HG02623 (cell line): Measurements from ENCODE around the gene RAPGEF3.
A peak's percentile ranks its signal among the peaks of the same experiment; 100 is the strongest.

Source experiments
- ATAC-seq: cut with Tn5 transposase; IDR thresholded peaks from one replicate; pipeline ENCODE4 v1.9.1; 2021; ENCODE audit warnings: moderate library complexity; ENCODE audit not compliant: unreplicated experiment

Gene RAPGEF3

DNA sequence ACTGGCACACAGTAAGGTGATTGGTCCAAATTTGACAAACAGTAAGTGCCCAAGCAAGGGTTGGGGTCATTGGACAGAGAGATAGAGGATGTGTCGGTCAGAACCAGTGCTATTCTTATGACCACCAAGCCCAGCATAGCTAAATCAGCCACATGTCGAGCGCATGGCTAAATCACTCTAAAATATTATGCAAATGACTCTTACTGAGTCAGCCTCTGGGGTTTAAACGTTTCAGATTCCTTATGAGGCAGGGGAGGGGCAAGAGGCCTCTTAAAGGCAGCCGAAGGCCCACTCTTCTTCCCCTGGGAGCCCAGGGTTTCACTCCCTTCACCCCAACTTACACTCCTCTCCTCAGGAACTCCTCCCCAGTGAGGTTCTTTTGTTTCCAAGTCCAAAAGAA lies 32.8 kb downstream of the RAPGEF3 start:
- peak; percentile 84 for ATAC-seq

DNA sequence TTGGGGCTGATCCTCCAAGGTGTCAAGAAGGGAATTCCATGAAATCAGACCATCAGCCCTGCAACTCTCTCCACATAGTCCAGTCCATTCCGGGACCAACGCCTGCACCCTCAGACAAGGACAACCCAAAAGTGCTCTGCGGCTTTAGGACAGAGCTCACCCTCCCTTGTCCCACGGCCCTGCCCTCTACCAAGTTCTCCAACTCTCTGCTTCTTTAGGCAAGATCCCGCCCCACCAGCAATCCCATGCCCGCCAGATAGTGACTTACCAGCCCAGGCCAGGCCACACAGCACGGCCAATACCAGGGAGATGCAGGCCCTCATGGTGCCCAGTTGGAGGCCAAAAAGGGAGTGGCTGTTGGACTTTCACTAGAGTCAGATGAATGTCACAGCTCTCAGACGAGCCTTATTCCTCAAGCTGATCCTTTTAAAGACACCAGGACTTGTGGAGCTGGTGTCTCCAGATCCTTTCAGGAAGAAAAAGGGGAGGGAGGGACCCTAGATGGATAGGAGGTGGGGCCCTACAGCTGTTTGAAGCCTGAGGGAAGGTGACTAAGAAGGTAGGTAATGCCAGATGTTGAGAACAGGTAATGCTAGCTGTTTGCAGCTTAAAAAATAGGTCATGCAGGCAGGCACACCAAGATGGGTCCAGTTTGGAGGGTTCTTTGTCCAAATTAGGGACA lies 33.4 kb downstream of the RAPGEF3 start, which contains the start of gene ENDOU:
Gene ENDOU (minus strand): TSS at position 400 of the 682 bp plus-strand sequence. CDS start 77 bp downstream, at position 323.
- ATAC-seq, result no peak

DNA sequence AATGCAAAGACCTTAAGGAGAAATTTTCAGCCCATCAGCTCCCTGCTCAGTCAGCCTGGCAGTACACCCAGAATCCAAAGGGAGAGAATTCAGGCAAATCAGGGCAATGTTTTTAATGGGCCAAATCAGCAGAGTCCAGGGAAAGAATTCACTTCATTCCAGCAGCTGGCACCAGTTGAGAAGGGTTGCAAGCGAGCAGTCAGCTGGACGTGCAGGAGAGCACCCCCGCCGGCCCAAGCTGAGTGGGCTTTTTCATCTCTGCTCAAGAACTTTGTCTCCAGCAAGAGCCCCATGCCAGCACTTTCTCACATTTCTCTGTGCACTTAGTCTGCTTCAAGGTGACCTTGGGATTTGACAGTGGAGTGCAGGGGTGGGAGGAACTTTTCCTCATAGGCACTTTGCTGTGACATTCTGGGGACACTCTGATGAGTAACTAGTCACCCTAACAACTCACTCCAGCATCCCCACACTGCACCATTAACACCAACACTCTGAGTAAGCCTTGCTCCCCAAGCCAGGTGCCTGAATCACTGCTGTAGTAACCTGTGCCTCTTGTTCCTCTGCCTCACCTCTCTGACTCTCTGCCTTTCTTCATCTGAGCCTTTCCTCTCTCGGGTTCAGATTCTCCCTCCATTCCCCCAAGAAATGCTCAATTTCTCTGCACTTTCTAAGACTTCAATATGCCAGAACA lies 35.6 kb downstream of the RAPGEF3 start:
- ATAC-seq, result no peak

DNA sequence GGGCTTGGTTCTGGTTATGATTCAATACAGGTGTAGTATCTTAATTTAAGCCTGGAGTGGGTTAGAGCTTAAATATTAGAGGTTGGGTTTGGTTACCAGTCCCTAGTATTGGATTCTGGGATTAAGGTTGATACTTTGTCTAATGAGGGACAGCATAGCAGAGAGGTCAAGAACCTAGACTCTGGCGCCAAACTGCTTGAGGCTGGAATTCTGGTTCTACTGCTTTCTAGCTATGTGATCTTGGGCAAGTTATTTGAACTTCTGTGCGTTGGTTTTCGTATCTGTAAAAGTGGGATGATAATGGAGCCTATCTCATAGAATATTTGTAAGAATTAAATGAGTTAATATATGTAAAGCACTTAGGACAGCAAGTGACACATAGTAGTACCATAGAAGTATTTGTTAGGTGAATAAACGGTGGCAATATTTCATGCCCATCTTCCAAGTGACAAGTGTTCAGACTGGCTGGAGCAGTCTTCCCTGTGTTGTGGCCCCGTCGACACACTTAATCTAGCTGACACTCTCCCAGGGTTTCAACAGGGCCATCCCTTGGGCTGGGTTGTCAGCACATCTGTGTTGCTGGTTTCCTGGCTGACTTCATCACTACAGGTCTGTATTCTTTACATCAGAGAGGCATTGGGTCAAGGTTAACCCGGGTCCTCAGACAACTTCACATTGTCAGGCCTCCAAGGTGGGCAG lies 36.4 kb downstream of the RAPGEF3 start:
- no peak for ATAC-seq

DNA sequence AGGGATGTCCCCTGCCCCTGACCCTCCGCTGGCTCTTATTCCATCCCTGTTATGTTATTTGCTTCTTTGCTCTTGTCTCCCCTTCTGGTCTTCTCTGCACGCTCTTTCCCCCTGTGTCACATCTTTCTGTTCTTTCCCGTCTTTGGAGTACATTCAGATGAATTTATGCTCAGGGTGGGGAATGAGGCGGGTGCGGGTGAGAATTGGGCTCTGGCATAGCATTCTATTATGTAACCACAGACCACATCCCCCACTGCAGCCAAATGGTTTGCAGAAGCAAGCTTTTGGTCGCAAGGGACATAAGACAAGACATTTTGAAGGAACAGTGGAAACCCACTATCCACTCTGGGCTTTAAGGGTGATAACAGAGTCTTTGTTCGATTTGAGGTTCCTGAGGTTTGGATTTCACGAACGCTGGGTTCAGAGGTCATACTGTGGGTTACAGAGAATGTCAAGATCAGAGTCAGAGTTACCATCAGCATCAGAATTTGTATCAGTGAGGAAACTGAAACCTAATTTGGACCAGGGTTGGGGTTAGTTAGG lies 37.2 kb downstream of the RAPGEF3 start:
- no peak for ATAC-seq

DNA sequence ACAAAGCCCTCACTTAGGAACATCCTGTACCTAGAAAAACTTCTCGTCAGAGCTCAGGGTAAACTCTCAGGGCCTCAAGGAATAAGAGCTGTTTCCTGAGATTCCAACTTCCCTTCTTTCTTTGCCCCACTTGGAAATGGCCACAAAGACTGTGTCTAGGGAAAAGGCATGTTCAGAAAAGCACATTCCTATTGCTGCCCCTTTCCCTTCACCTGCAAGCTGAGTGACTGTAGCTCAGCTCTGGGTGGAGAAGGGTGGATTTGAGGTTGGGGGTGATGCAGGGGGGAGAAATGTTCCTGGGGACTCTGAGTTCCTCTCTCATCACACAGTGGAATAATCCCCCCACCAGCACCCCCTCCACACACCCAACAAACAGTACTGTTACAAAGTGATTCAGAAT lies 40.1 kb downstream of the RAPGEF3 start:
- no peak for ATAC-seq

DNA sequence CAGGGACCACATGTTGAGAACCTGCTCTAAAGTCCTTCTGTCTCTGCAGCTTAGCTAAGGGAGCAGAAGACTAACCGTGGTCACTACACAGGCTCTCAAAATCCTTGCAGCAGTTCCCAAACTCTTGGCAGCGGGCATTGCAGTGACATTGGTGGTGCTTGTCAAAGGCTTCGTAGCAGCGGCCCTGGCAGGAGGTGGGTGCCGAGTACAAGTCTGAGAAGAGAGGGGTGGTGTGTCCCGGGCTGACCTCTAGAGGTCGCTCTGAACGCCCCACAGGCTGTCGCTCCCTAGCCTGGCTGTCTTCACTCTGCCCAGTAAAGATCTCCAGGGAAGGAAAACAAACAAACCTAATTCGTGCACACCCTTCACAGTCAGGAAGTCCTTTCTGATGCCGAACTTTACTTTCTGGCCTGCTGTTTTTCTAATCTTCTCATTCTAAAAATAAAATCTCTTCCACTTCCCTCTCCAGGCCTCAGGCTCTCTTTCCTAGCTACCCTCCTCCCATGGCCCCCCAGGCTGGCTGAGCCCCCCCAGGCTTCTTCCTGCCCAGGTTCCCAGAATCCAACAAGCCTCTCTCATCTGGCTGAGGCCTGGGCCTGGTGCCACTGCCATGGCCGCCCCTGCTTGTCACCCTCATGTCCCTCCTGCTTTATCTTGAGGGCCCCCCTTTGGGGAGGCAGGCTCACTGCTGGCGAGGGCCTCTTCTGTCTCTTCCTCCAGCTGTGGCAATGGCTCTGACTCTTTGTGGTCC lies 41.1 kb downstream of the RAPGEF3 start:
- no peak for ATAC-seq

DNA sequence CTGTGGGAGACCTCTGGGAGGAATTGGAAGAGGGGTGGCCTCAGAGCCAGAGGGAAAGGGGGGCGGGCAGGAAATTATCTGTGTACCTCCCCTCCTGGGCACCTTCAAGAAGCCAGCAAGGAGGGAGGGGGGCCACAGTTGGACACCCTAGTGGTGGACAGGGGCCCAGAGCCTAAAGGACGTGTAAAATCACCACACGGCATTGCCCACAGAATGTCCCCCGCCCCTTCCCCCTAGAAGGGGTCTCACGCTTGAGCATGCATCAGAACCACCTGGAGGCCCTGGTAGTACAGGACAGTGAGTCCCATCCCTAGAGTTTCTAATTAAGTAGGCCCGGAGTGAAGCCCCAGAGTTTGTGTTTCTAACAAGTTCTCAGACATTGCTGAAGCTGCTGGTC lies 41.6 kb downstream of the RAPGEF3 start:
- no peak for ATAC-seq

DNA sequence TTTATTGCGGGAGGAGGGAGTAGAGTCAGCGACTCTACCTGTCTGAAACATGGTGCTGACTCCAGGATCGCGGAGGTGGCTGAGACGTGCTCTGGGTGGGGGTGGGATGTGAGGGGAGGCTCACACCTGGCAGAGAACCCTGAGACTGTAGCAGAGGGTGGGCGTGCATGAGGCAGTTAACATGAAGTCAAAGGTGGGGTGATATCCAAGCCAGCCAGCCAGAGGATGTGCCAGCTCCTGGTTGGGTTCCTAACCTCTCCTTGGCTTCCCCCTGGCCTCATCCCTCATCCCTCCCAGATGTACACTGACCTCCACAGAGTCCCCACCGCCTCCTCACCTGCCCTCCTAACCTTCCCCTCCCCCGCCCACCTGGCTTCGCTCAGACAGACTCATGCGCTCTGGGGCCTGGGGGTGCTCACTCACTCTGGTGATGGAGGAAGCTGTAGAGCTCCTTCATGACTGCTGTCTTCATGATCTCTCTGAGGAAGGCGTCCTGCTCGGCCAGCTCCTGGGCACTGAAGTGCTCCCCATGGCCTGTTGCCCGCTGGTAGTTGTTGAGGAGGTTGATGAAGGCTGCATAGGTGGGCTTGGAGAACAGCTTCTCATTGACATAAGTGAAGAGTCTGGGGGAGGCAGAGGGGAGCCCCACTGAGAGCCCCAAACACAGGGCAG lies 42.7 kb downstream of the RAPGEF3 start:
- ATAC-seq, result no peak

DNA sequence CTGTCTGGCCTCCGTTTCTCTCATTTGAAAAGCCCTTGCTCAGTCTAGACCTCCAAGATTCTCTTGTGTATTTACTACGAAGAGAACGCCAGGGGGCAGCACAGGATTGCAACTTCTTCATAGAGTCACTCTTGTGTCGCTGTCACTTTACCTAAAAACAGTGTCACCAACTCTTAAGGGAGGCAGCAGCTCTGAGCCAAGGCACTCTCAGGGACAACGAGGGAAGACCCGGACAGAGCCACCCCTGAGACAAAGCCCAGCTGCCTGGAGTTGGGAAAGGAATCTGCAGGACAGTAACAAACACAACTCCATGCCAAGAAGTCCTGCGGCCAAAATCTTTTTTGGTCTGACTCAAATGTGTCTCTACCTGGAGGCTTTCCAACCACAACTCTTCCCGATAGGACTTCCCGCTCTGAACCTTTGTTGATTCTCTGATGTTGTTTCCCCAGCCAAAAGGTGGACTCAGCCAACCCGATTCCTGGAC lies 43.2 kb downstream of the RAPGEF3 start:
- peak; percentile 61 for ATAC-seq

DNA sequence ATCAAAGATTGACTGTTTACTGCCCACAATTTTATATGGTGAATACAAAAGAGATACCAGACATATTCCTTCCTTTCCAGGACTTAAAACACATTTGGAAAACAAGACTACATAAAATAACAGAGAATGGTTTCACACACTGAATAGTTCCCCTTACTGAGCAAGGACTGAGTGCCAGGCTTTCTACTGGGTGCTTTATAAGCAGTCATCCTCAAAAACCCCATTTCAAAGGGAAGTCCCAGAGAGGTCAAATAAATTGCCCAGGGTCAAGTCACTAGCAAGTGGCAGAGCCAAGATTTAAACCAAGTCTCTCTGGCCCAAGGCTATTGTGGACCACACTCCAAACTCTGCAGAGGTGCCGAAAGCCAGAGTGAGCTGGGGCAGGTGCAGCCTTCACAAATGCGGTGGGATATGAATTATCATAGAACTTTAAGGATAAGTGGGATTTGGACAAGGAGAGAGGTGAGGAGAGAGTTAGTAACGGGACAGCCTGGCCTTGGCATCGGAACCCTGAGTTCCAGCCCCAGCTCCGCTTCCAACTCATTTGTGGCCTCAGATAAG lies 43.8 kb downstream of the RAPGEF3 start:
- no peak for ATAC-seq

DNA sequence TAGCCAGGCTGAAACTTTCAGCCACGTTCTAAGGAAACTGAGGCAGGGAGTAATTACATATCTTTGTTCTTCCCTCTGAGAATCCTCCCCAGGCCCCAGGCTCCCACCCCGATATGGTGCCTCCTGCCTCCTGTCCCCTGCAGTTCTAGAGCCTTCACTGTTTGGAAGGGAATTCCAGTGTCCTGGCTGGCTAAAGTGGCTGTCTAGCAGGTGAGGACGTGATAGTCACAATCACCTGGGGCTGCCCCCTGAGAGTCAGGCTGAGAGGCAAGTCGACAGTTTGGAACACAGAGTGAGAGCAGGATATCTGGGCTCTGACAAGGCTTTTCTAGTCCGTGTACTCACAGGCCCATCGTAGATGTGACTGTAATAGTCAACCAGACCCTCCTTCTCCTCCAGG lies 46.5 kb downstream of the RAPGEF3 start:
- ATAC-seq, result no peak

DNA sequence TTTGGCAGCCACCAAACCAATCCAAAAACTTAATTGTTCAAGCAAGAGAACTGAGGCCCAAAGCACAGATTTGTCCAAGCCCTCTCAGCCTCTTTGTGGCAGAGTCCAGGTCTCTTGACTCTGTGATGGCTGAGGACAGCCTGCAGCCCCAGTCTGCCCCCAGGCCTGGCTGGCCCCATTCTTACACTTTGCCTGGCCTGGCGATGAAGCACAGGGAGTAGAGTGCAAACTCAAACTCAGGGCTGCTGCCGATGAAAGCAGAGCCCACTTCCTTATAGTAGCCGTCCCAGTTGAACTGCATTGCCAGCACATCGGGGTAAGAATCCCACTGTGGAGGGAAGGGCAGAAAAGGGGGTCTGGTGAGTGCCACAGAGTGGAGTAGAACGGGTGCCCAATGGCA lies 47.2 kb downstream of the RAPGEF3 start:
- ATAC-seq, result no peak

DNA sequence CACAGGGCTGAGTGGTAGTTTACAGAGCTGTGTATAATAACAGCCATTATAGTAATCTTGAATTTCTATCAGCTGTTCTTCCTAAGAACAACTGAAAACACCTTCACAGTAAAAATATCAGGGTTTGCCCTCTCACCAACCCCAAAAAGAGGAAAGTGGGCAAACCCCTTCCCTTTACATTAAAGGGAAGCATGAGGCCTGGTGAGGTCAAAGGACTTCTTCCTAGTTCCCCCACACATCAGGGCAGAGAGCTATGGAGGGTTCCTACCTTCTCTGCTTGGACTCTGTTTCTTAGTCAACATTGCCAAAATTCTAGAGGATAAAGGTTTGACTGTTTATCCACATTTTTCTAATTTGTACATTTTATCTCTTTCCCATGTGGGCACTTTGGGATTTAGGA lies 48.4 kb downstream of the RAPGEF3 start:
- ATAC-seq, result no peak

DNA sequence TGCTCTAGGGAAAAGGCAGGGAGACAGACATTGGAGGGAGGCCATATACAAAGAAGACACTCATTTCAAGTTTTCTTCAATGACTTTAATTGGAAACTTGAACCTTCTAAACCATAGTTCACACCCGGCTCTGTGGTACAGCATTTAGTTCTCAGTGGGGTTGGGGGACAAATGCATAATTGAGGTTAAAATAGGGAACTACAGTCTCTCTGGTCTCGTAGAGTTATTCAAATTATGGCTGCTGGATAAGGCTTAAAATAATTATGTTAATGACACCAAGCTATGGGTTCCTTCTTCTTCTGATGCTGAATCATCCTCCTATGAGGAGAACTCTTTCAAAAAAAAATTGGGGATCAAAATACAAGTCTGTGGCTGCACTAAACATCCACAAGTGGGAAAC lies 49.0 kb downstream of the RAPGEF3 start:
- ATAC-seq, result no peak

DNA sequence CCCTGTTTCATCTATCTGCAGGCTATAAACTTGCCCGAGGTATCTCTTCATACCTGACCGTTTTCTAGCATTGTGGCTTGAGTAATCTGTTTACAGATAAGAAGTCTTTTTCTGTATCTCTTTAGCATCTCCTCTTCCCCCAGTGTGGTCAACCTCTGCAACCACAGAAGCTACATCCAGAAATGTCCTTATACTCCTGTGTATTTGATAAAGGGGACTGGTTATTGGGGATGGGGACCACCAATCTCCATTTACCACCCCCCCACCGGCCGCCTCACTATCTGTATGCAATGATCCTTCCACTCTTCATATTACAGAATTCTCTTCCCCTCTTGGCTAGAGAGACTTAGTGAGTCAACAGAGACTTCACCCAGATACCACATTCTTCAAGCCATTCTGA lies 49.4 kb downstream of the RAPGEF3 start:
- no peak for ATAC-seq

DNA sequence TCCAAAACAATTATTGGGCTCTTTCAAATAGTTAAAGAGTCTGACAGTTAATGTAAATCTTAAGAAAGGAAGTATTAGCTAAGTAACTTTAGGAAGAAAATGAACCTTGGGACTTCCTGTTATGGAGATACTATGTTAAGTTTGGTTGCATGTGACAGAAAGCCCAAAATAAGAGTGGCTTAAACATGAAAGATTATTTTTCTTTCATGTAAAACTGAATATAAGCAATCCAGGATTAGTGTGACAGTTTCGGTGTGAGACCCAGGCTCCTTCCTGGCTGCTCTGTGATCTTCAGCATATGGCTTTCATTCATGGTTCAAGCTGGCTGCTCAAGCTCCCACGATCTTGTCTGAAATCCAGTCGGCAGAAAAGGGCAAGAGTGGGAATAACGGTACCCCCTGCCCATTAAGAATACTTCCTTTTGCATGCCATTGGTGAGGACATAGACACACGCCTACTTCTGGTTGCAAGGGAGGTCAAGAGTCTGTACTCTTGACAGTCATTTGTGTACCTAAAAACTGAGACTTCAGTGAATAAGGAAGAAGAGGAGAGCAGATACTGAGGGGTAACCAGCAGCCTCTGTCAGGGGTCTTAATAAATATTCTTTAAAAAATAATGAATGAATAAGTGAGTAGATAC lies 50.7 kb downstream of the RAPGEF3 start:
- ATAC-seq, result no peak

DNA sequence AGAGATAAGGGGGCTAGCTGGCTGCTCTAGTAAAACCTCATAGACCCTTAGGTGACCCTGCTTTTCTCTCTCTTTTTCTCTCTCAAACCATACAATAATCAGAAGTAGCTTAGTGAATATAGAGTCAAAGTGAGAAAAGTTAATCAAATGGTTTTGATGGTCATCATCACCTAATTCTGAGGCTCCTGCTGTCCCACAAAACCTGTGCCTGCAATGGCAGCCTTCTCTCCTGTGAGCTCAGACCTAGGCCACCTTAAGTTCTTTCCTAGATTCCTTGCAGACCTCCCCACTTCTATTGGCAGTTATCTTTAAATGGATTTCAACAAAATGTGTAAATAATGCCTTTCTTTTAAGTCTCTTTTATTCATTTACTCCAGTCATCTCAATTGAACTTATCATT lies 51.3 kb downstream of the RAPGEF3 start:
- ATAC-seq, result no peak

DNA sequence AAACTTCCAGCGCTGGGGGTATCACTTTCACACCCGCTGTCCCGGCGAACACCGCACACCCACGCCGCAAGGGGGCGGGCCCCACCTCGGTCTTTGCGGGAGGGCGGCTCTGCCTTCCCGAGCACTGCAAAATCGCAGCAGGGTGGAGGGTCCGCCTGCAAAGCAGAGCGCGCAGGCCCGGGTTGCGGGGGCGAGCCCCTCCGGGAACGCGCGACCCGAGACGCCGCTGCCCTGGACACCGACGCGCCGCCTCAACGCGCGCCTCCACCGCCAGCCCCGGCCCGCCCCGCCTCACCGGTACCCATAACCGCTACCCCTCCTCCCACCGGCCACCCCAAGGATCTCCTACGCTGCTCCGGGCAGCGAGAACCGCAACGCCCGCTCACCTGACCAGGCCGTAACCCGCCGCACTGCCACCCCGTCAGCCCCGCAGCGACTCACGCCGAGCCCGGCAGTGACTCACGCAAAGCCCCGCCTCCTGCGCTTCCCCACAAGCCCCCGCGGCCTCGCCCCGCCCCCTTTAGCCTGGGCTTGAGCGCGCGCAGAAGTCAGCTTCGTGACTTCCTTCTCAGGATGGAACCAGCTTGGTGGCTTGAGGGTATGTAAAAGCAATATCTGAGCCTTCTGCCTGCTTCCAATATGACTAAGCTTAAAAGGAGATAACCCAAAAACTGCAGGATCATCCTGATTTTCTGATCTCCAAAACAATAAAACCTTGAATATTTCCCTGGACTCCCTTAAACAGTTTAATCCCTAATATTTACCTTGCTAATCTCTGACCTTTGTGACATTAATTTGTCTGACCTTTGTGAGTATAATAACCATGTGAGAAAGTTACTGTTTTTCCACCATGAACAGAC lies 52.9 kb downstream of the RAPGEF3 start, which contains the start of gene RPAP3:
Gene RPAP3 (minus strand): TSS at position 465 of the 860 bp plus-strand sequence. CDS start 3,190 bp downstream, outside the sequence.
- ATAC-seq, result peak; percentile 81
